ENCODE data around the gene KLF13. TPM values are rescaled to one million over a fixed set of nuclear protein-coding genes. Genes with fewer than 3 reads are reported as not detected.

The KLF13 gene
- total RNA-seq, 2 donors from 2014 or later = 18.7 to 18.9 TPM

GRCh38 chr15:31340047-31340446 is 13.4 kb downstream of the KLF13 start:
- Mint-ChIP-seq H3K4me1 (peaks cover 9% of the 10 kb centered on the region), H3K9me3 (no peaks in the 10 kb centered on the region), H3K36me3 (ENCODE audit: low read depth) (no peaks in the 10 kb centered on the region), H3K4me3 (no peak overlapping the region), H3K27ac (no peak overlapping the region), H3K27me3 (ENCODE audit: insufficient read depth) (no peaks in the 10 kb centered on the region)
- Histone ChIP-seq H3K4me3 (ENCODE audit: low read length) (no peak overlapping the region), H3K9ac (ENCODE audit: extremely low read depth, low read length, poor library complexity, severe bottlenecking) (no peak overlapping the region), H3K27me3 (ENCODE audit: control insufficient read depth, insufficient read depth, low read length, poor library complexity, severe bottlenecking) (no peaks in the 10 kb centered on the region), H3K36me3 (ENCODE audit: control insufficient read depth, insufficient read depth, low read length) (no peaks in the 10 kb centered on the region), H3K4me1 (ENCODE audit: control insufficient read depth, insufficient read depth, low read length) (no peaks in the 10 kb centered on the region), H3K27ac (ENCODE audit: low read depth, low read length) (no peak overlapping the region), H3K9me3 (ENCODE audit: control insufficient read depth, low read length) (no peaks in the 10 kb centered on the region)
- WGBS, 2 experiments (ENCODE audit: insufficient coverage in 1 of 2, insufficient read length in 1 of 2) = 89 to 100% methylated on average over 3 to 5 of the region's 5 CpGs
- no peak for TF ChIP-seq CTCF (conservative IDR thresholded peaks at IDR 0.05)
- DNase-seq = no peak

DNA sequence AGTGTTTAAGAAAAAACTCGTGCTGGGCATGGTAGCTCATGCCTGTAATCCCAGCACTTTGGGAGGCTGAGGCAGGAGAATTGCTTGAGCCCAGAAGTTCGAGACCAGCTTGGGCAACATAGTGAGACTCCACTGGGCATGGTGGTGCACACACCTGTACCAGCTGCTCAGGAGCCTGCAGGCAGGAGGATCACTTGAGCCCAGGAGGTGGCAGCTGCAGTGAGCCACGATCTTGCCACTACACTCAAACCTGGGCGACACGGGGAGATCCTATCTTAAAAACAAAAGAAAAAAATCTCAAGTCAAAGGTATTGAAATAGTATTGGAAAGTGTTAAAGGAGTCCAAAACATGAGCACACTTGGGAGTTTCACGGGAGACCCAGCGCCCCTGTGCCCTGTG is 14.0 kb downstream of the KLF13 start:
- no peaks in the 10 kb centered on the region for H3K9me3 Mint-ChIP-seq
- no peak overlapping the region for H3K4me3 ChIP-seq (ENCODE audit: low read length)
- H3K4me1 ChIP-seq (ENCODE audit: control insufficient read depth, insufficient read depth, low read length) = no peaks in the 10 kb centered on the region
- no peak overlapping the region for H3K27ac ChIP-seq (ENCODE audit: low read depth, low read length)
- no peaks in the 10 kb centered on the region for H3K36me3 Mint-ChIP-seq (ENCODE audit: low read depth)
- no peak for TF ChIP-seq CTCF (conservative IDR thresholded peaks at IDR 0.05)
- H3K27me3 ChIP-seq (ENCODE audit: control insufficient read depth, insufficient read depth, low read length, poor library complexity, severe bottlenecking) = no peaks in the 10 kb centered on the region
- H3K27ac Mint-ChIP-seq = no peak overlapping the region
- DNase-seq = no peak
- 95 to 96% methylated on average over 3 to 7 of the region's 7 CpGs for WGBS, 2 experiments (ENCODE audit: insufficient coverage in 1 of 2, insufficient read length in 1 of 2)
- H3K9me3 ChIP-seq (ENCODE audit: control insufficient read depth, low read length) = no peaks in the 10 kb centered on the region
- H3K27me3 Mint-ChIP-seq (ENCODE audit: insufficient read depth) = no peaks in the 10 kb centered on the region
- H3K4me1 Mint-ChIP-seq = peaks cover 9% of the 10 kb centered on the region
- H3K9ac ChIP-seq (ENCODE audit: extremely low read depth, low read length, poor library complexity, severe bottlenecking) = no peak overlapping the region
- no peaks in the 10 kb centered on the region for H3K36me3 ChIP-seq (ENCODE audit: control insufficient read depth, insufficient read depth, low read length)
- no peak overlapping the region for H3K4me3 Mint-ChIP-seq

- Histone ChIP-seq H3K9ac (ENCODE audit: extremely low read depth, low read length, poor library complexity, severe bottlenecking) (no peak overlapping the region), H3K4me1 (ENCODE audit: control insufficient read depth, insufficient read depth, low read length) (no peaks in the 10 kb centered on the region), H3K36me3 (ENCODE audit: control insufficient read depth, insufficient read depth, low read length) (no peaks in the 10 kb centered on the region), H3K27ac (ENCODE audit: low read depth, low read length) (no peak overlapping the region), H3K9me3 (ENCODE audit: control insufficient read depth, low read length) (no peaks in the 10 kb centered on the region), H3K4me3 (ENCODE audit: low read length) (no peak overlapping the region), H3K27me3 (ENCODE audit: control insufficient read depth, insufficient read depth, low read length, poor library complexity, severe bottlenecking) (no peaks in the 10 kb centered on the region)
- H3K27ac Mint-ChIP-seq = no peak overlapping the region
- no peaks in the 10 kb centered on the region for H3K27me3 Mint-ChIP-seq (ENCODE audit: insufficient read depth)
- TF ChIP-seq CTCF (conservative IDR thresholded peaks at IDR 0.05) = no peak
- H3K4me1 Mint-ChIP-seq = peaks cover 9% of the 10 kb centered on the region
- DNase-seq = no peak
- H3K36me3 Mint-ChIP-seq (ENCODE audit: low read depth) = no peaks in the 10 kb centered on the region
- WGBS, 2 experiments (ENCODE audit: insufficient coverage in 1 of 2, insufficient read length in 1 of 2) = 93 to 100% methylated on average over 4 of the region's 4 CpGs
- H3K9me3 Mint-ChIP-seq = no peaks in the 10 kb centered on the region
- no peak overlapping the region for H3K4me3 Mint-ChIP-seq
Observed at GRCh38 chr15:31341071-31341470, 14.4 kb downstream of the KLF13 start.
